Measurements from ENCODE around the gene TOGARAM2.

Gene TOGARAM2

GRCh38 chr2:29009711-29010677 lies 28.9 kb downstream of the TOGARAM2 start:
- Histone ChIP-seq H3K18ac (ENCODE audit: low read length) (no peak overlapping the region), H2BK5ac (ENCODE audit: low read depth, low read length, poor library complexity) (no peak overlapping the region), H3K4me2 (ENCODE audit: low read length) (no peak overlapping the region), H3K4me3 (ENCODE audit: low read depth, low read length) (no peak overlapping the region), H2BK12ac (ENCODE audit: low read length) (no peak overlapping the region), H3K36me3 (ENCODE audit: control insufficient read depth in 1 of 2, insufficient read depth in 2 of 2, low read length in 2 of 2) (no peaks in the 10 kb centered on the region), H3K9ac (ENCODE audit: low read length) (no peak overlapping the region), H4K8ac (ENCODE audit: low read depth, low read length) (no peak overlapping the region), H4K91ac (ENCODE audit: low read depth, low read length) (no peak overlapping the region), H3K23ac (ENCODE audit: low read length) (no peak overlapping the region), H3K27ac (ENCODE audit: low read depth, low read length) (no peak overlapping the region), H3K4ac (ENCODE audit: low read depth, low read length) (no peak overlapping the region), H3K79me2 (ENCODE audit: control insufficient read depth, insufficient read depth, low read length, poor library complexity) (no peaks in the 10 kb centered on the region), H4K12ac (ENCODE audit: low read depth, low read length) (no peak overlapping the region), H3K9me3 (ENCODE audit: insufficient read depth, low read depth, low read length) (peaks cover 12% of the 10 kb centered on the region), H3K14ac (ENCODE audit: low read length) (no peak overlapping the region), H3K4me1 (ENCODE audit: control insufficient read depth in 1 of 2, insufficient read depth in 2 of 2, low read length in 2 of 2) (no peaks in the 10 kb centered on the region), H2BK120ac (ENCODE audit: insufficient read depth, low read length, poor library complexity) (no peak overlapping the region), H2AFZ (ENCODE audit: insufficient read depth, low read length, poor library complexity) (no peak overlapping the region), H2AK5ac (ENCODE audit: low read length) (no peak overlapping the region), H3K27me3 (ENCODE audit: insufficient read depth, low read length) (no peaks in the 10 kb centered on the region), H3K79me1 (ENCODE audit: low read length) (no peaks in the 10 kb centered on the region)
- no peak for DNase-seq
- no CpG with 5 or more reads among the region's 26 CpGs for WGBS (ENCODE audit: extremely low coverage, insufficient coverage, insufficient read length)

GRCh38 chr2:29010946-29011345 lies 29.8 kb downstream of the TOGARAM2 start:
- Histone ChIP-seq H2AFZ (ENCODE audit: insufficient read depth, low read length, poor library complexity) (no peak overlapping the region), H3K79me2 (ENCODE audit: control insufficient read depth, insufficient read depth, low read length, poor library complexity) (no peaks in the 10 kb centered on the region)
- no CpG with 5 or more reads among the region's 7 CpGs for WGBS (ENCODE audit: extremely low coverage, insufficient coverage, insufficient read length)

DNA sequence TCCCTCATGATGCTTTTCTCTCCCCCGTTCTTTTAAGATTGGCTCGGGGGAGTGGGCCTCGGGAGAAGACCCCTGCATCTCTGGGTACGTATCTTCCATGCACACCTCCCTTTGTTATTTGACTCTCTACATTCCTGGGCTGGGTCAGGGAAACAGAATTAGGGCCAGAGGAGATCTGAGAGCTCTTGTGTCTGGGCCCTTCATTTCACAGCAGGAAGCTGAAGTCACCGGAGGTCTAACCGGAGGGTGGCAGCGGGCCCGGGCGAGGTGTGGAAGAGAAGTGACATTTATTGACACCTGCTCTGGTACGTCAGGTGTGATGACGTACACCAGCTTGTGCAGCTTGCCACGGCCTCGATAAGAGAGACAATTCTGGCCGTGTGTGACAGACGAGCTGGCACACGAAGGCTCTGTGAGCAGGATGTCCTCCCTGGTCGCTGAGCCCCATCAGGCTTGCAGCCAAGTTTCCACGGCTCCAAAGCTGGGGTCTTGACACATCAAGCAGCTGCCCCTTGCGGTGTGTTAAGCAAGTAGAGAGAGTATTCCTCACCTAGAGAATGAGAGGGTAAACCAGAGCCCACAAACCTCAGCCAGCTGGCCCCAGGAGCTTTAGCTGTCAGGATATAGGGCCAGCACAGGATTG lies 30.4 kb downstream of the TOGARAM2 start:
- no peak overlapping the region for H3K4ac ChIP-seq (ENCODE audit: low read depth, low read length)
- H4K8ac ChIP-seq (ENCODE audit: low read depth, low read length) = no peak overlapping the region
- H4K12ac ChIP-seq (ENCODE audit: low read depth, low read length) = no peak overlapping the region
- no peak overlapping the region for H3K18ac ChIP-seq (ENCODE audit: low read length)
- no peak overlapping the region for H3K14ac ChIP-seq (ENCODE audit: low read length)
- no peaks in the 10 kb centered on the region for H3K36me3 ChIP-seq (ENCODE audit: control insufficient read depth in 1 of 2, insufficient read depth in 2 of 2, low read length in 2 of 2)
- no peak overlapping the region for H2BK120ac ChIP-seq (ENCODE audit: insufficient read depth, low read length, poor library complexity)
- peaks cover 1% of the 10 kb centered on the region for H3K9me3 ChIP-seq (ENCODE audit: insufficient read depth, low read depth, low read length)
- H4K91ac ChIP-seq (ENCODE audit: low read depth, low read length) = no peak overlapping the region
- H3K27me3 ChIP-seq (ENCODE audit: insufficient read depth, low read length) = no peaks in the 10 kb centered on the region
- no CpG with 5 or more reads among the region's 19 CpGs for WGBS (ENCODE audit: extremely low coverage, insufficient coverage, insufficient read length)
- no peak overlapping the region for H3K9ac ChIP-seq (ENCODE audit: low read length)
- no peak overlapping the region for H2AK5ac ChIP-seq (ENCODE audit: low read length)
- no peak for DNase-seq
- H2AFZ ChIP-seq (ENCODE audit: insufficient read depth, low read length, poor library complexity) = no peak overlapping the region
- no peak overlapping the region for H2BK12ac ChIP-seq (ENCODE audit: low read length)
- no peak overlapping the region for H3K4me2 ChIP-seq (ENCODE audit: low read length)
- no peaks in the 10 kb centered on the region for H3K4me1 ChIP-seq (ENCODE audit: control insufficient read depth in 1 of 2, insufficient read depth in 2 of 2, low read length in 2 of 2)
- no peak overlapping the region for H3K23ac ChIP-seq (ENCODE audit: low read length)
- no peaks in the 10 kb centered on the region for H3K79me1 ChIP-seq (ENCODE audit: low read length)
- H3K79me2 ChIP-seq (ENCODE audit: control insufficient read depth, insufficient read depth, low read length, poor library complexity) = no peaks in the 10 kb centered on the region
- H3K4me3 ChIP-seq (ENCODE audit: low read depth, low read length) = no peak overlapping the region
- H2BK5ac ChIP-seq (ENCODE audit: low read depth, low read length, poor library complexity) = no peak overlapping the region
- H3K27ac ChIP-seq (ENCODE audit: low read depth, low read length) = no peak overlapping the region

More at GRCh38 chr2:29010946-29011345, 29.8 kb downstream of the TOGARAM2 start:
- Histone ChIP-seq H2BK5ac (ENCODE audit: low read depth, low read length, poor library complexity) (no peak overlapping the region), H2BK12ac (ENCODE audit: low read length) (no peak overlapping the region), H3K14ac (ENCODE audit: low read length) (no peak overlapping the region), H3K4me2 (ENCODE audit: low read length) (no peak overlapping the region), H2BK120ac (ENCODE audit: insufficient read depth, low read length, poor library complexity) (no peak overlapping the region), H3K9ac (ENCODE audit: low read length) (no peak overlapping the region), H3K79me1 (ENCODE audit: low read length) (no peaks in the 10 kb centered on the region), H4K12ac (ENCODE audit: low read depth, low read length) (no peak overlapping the region), H3K23ac (ENCODE audit: low read length) (no peak overlapping the region), H4K91ac (ENCODE audit: low read depth, low read length) (no peak overlapping the region), H3K18ac (ENCODE audit: low read length) (no peak overlapping the region), H3K4me1 (ENCODE audit: control insufficient read depth in 1 of 2, insufficient read depth in 2 of 2, low read length in 2 of 2) (no peaks in the 10 kb centered on the region), H3K27ac (ENCODE audit: low read depth, low read length) (no peak overlapping the region), H4K8ac (ENCODE audit: low read depth, low read length) (no peak overlapping the region), H3K27me3 (ENCODE audit: insufficient read depth, low read length) (no peaks in the 10 kb centered on the region), H2AK5ac (ENCODE audit: low read length) (no peak overlapping the region), H3K36me3 (ENCODE audit: control insufficient read depth in 1 of 2, insufficient read depth in 2 of 2, low read length in 2 of 2) (no peaks in the 10 kb centered on the region), H3K4ac (ENCODE audit: low read depth, low read length) (no peak overlapping the region), H3K9me3 (ENCODE audit: insufficient read depth, low read depth, low read length) (peaks cover 4% of the 10 kb centered on the region), H3K4me3 (ENCODE audit: low read depth, low read length) (no peak overlapping the region)
- DNase-seq = no peak

GRCh38 chr2:29012211-29012681 lies 31.1 kb downstream of the TOGARAM2 start:
- no peak overlapping the region for H3K4me2 ChIP-seq (ENCODE audit: low read length)
- no peak overlapping the region for H3K14ac ChIP-seq (ENCODE audit: low read length)
- H4K91ac ChIP-seq (ENCODE audit: low read depth, low read length) = no peak overlapping the region
- no CpG with 5 or more reads among the region's 9 CpGs for WGBS (ENCODE audit: extremely low coverage, insufficient coverage, insufficient read length)
- H2AFZ ChIP-seq (ENCODE audit: insufficient read depth, low read length, poor library complexity) = no peak overlapping the region
- no peak overlapping the region for H3K4ac ChIP-seq (ENCODE audit: low read depth, low read length)
- no peaks in the 10 kb centered on the region for H3K79me2 ChIP-seq (ENCODE audit: control insufficient read depth, insufficient read depth, low read length, poor library complexity)
- no peak overlapping the region for H3K9ac ChIP-seq (ENCODE audit: low read length)
- no peak overlapping the region for H3K18ac ChIP-seq (ENCODE audit: low read length)
- H2AK5ac ChIP-seq (ENCODE audit: low read length) = no peak overlapping the region
- no peak overlapping the region for H3K27ac ChIP-seq (ENCODE audit: low read depth, low read length)
- no peaks in the 10 kb centered on the region for H3K4me1 ChIP-seq (ENCODE audit: control insufficient read depth in 1 of 2, insufficient read depth in 2 of 2, low read length in 2 of 2)
- H3K23ac ChIP-seq (ENCODE audit: low read length) = no peak overlapping the region
- no peak overlapping the region for H2BK5ac ChIP-seq (ENCODE audit: low read depth, low read length, poor library complexity)
- no peak overlapping the region for H2BK120ac ChIP-seq (ENCODE audit: insufficient read depth, low read length, poor library complexity)
- no peak overlapping the region for H3K4me3 ChIP-seq (ENCODE audit: low read depth, low read length)
- H3K9me3 ChIP-seq (ENCODE audit: insufficient read depth, low read depth, low read length) = peaks cover 2% of the 10 kb centered on the region
- H4K12ac ChIP-seq (ENCODE audit: low read depth, low read length) = no peak overlapping the region
- H3K27me3 ChIP-seq (ENCODE audit: insufficient read depth, low read length) = no peaks in the 10 kb centered on the region
- no peak overlapping the region for H2BK12ac ChIP-seq (ENCODE audit: low read length)
- H3K79me1 ChIP-seq (ENCODE audit: low read length) = no peaks in the 10 kb centered on the region
- DNase-seq = no peak
- H3K36me3 ChIP-seq (ENCODE audit: control insufficient read depth in 1 of 2, insufficient read depth in 2 of 2, low read length in 2 of 2) = no peaks in the 10 kb centered on the region
- H4K8ac ChIP-seq (ENCODE audit: low read depth, low read length) = no peak overlapping the region
